ENCODE measurements around the gene CCSAP. TPM values are rescaled to one million over a fixed set of nuclear protein-coding genes. Genes with fewer than 3 reads are reported as not detected.

The CCSAP gene
- total RNA-seq, 5 donors from 2014 or later (not counting 1 experiment from before 2014, with no cell fraction given): 7.9 to 11.4 (median 8.9) TPM

GRCh38 chr1:229341774-229342655 lies 832 bp downstream of the CCSAP start:
- H3K27me3 Mint-ChIP-seq: peaks cover 5 to 6% of the 10 kb centered on the region in 2 donors

GRCh38 chr1:229340496-229340895 lies 2.4 kb downstream of the CCSAP start:
- 81% methylated on average over 3 of the region's 6 CpGs for WGBS (ENCODE audit: insufficient coverage)
- POLR2A ChIA-PET: no interaction called here
- ATAC-seq (replicated peaks in 1 of 4) (no peak), DNase-seq (no peak)
- Histone ChIP-seq H3K4me1 (ENCODE audit: control insufficient read depth in 1 of 2, extremely low read depth in 1 of 2, insufficient read depth in 2 of 2, low read length in 2 of 2) (peaks cover 8 to 29% of the 10 kb centered on the region in 2 experiments), H3K27ac (ENCODE audit: low read length) (no peak overlapping the region), H3K9me3 (no peaks in the 10 kb centered on the region), H3K36me3 (ENCODE audit: control insufficient read depth in 2 of 2, extremely low read depth in 1 of 2, insufficient read depth in 1 of 2, low read length in 1 of 2) (no peaks in the 10 kb centered on the region), H3K27me3 (replicated peaks in 1 of 2; ENCODE audit: control insufficient read depth in 2 of 2, extremely low read depth in 1 of 2, insufficient read depth in 2 of 2, low read length in 1 of 2) (peaks cover 0 to 5% of the 10 kb centered on the region in 2 experiments), H3K4me3 (ENCODE audit: control insufficient read depth in 1 of 2, extremely low read depth in 1 of 2, low read length in 1 of 2) (no peak overlapping the region)
- H3K36me3 Mint-ChIP-seq: peaks cover 5% of the 10 kb centered on the region
- peak overlapping the region in 1 of 2 donors; percentile 47 for H3K27ac Mint-ChIP-seq
- no peaks in the 10 kb centered on the region for H3K9me3 Mint-ChIP-seq
- H3K4me3 Mint-ChIP-seq: peak overlapping the region; percentile 86 to 89 (median 88)
- peaks cover 2 to 5% of the 10 kb centered on the region in 2 donors for H3K27me3 Mint-ChIP-seq
- peaks cover 44 to 60% (median 47%) of the 10 kb centered on the region in 3 donors for H3K4me1 Mint-ChIP-seq
- CTCF ChIA-PET: no interaction called here

More at GRCh38 chr1:229341774-229342655, 832 bp downstream of the CCSAP start:
- H3K4me3 Mint-ChIP-seq: peak overlapping the region; percentile 86 to 89 (median 88)
- Histone ChIP-seq H3K27ac (ENCODE audit: low read length) (peak overlapping the region; percentile 34), H3K27me3 (replicated peaks in 1 of 2; ENCODE audit: control insufficient read depth in 2 of 2, extremely low read depth in 1 of 2, insufficient read depth in 2 of 2, low read length in 1 of 2) (peaks cover 0 to 6% of the 10 kb centered on the region in 2 experiments), H3K4me1 (ENCODE audit: control insufficient read depth in 1 of 2, extremely low read depth in 1 of 2, insufficient read depth in 2 of 2, low read length in 2 of 2) (peaks cover 8 to 29% of the 10 kb centered on the region in 2 experiments), H3K4me3 (ENCODE audit: control insufficient read depth in 1 of 2, extremely low read depth in 1 of 2, low read length in 1 of 2) (peak overlapping the region; percentile 69 to 73), H3K36me3 (ENCODE audit: control insufficient read depth in 2 of 2, extremely low read depth in 1 of 2, insufficient read depth in 1 of 2, low read length in 1 of 2) (no peaks in the 10 kb centered on the region), H3K9me3 (no peaks in the 10 kb centered on the region)
- peaks cover 42 to 52% (median 47%) of the 10 kb centered on the region in 3 donors for H3K4me1 Mint-ChIP-seq
- peak overlapping the region; percentile 72 to 79 for H3K27ac Mint-ChIP-seq
- DNase-seq (peak in 34 of 35 experiments; percentile 61 to 89 (median 74)), ATAC-seq (replicated peaks in 1 of 4) (peak; percentile 79 to 85 (median 80))
- under 1% methylated on average over 94 of the region's 103 CpGs for WGBS (ENCODE audit: insufficient coverage)
- H3K9me3 Mint-ChIP-seq: no peaks in the 10 kb centered on the region
- POLR2A ChIA-PET: interaction anchor here in 1 of 2 donors (0.7 kb wide), 1 partner anchor 1021 kb away, joined by 5 read pairs; no protein-coding TSS in a partner anchor
- peaks cover 5% of the 10 kb centered on the region for H3K36me3 Mint-ChIP-seq
- CTCF ChIA-PET: interaction anchor here in 1 of 2 donors (0.7 kb wide), 1 partner anchor 1230 kb away, joined by 3 read pairs; no protein-coding TSS in a partner anchor

GRCh38 chr1:229339520-229339919 lies 3.3 kb downstream of the CCSAP start:
- Histone ChIP-seq H3K36me3 (ENCODE audit: control insufficient read depth in 2 of 2, extremely low read depth in 1 of 2, insufficient read depth in 1 of 2, low read length in 1 of 2) (no peaks in the 10 kb centered on the region), H3K9me3 (no peaks in the 10 kb centered on the region), H3K27ac (ENCODE audit: low read length) (no peak overlapping the region), H3K4me3 (ENCODE audit: control insufficient read depth in 1 of 2, extremely low read depth in 1 of 2, low read length in 1 of 2) (no peak overlapping the region), H3K4me1 (ENCODE audit: control insufficient read depth in 1 of 2, extremely low read depth in 1 of 2, insufficient read depth in 2 of 2, low read length in 2 of 2) (peaks cover 8 to 29% of the 10 kb centered on the region in 2 experiments), H3K27me3 (replicated peaks in 1 of 2; ENCODE audit: control insufficient read depth in 2 of 2, extremely low read depth in 1 of 2, insufficient read depth in 2 of 2, low read length in 1 of 2) (peaks cover 0 to 3% of the 10 kb centered on the region in 2 experiments)
- no peaks in the 10 kb centered on the region for H3K9me3 Mint-ChIP-seq
- peaks cover 14% of the 10 kb centered on the region for H3K36me3 Mint-ChIP-seq
- H3K27ac Mint-ChIP-seq: peak overlapping the region; percentile 11 to 13
- 75% methylated on average over 1 of the region's 3 CpGs for WGBS (ENCODE audit: insufficient coverage)
- H3K4me3 Mint-ChIP-seq: peak overlapping the region; percentile 0 to 89 (median 25)
- POLR2A ChIA-PET: interaction anchor here (0.6 to 0.7 kb wide), 2 partner anchors 212 to 598 kb away, joined by 3 to 4 read pairs; no protein-coding TSS in a partner anchor
- no peak for ATAC-seq (replicated peaks in 1 of 4)
- peaks cover 44 to 60% (median 47%) of the 10 kb centered on the region in 3 donors for H3K4me1 Mint-ChIP-seq
- CTCF ChIA-PET: no interaction called here
- DNase-seq: peak in 1 of 35 experiments; percentile 12
- H3K27me3 Mint-ChIP-seq: no peaks in the 10 kb centered on the region

DNA sequence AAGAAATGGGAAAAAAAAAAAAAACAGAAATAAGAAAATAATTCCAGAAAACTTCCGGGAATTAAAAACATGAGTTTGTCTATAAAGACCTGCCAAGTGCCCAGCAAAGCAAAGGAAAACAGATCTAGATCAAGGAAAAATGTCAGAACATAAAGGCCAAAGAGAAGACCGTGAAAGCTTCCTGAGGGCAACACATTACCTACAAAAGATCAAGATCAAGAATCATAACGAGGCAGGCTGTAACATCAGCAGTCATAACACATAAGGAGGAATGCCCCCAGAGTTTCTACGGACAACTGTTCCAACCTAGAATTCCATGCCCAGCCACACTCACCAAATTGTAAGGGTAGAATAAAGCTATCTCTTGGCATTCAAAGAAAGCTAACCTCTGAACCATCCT lies 3.8 kb downstream of the CCSAP start:
- DNase-seq: no peak
- Mint-ChIP-seq H3K27me3 (no peaks in the 10 kb centered on the region), H3K9me3 (no peaks in the 10 kb centered on the region), H3K4me3 (peak overlapping the region in 2 of 3 donors; percentile 25 to 89), H3K4me1 (peaks cover 44 to 56% (median 47%) of the 10 kb centered on the region in 3 donors), H3K36me3 (peaks cover 18% of the 10 kb centered on the region), H3K27ac (peak overlapping the region in 1 of 2 donors; percentile 50)
- ChIA-PET CTCF (no interaction called here), POLR2A (interaction anchor here (0.6 to 0.7 kb wide), 3 partner anchors 13 to 598 kb away, joined by 3 to 7 read pairs (median 4); no protein-coding TSS in a partner anchor)
- Histone ChIP-seq H3K27me3 (replicated peaks in 1 of 2; ENCODE audit: control insufficient read depth in 2 of 2, extremely low read depth in 1 of 2, insufficient read depth in 2 of 2, low read length in 1 of 2) (peaks cover 0 to 1% of the 10 kb centered on the region in 2 experiments), H3K4me3 (ENCODE audit: control insufficient read depth in 1 of 2, extremely low read depth in 1 of 2, low read length in 1 of 2) (no peak overlapping the region), H3K9me3 (no peaks in the 10 kb centered on the region), H3K27ac (ENCODE audit: low read length) (no peak overlapping the region), H3K4me1 (ENCODE audit: control insufficient read depth in 1 of 2, extremely low read depth in 1 of 2, insufficient read depth in 2 of 2, low read length in 2 of 2) (peaks cover 8 to 27% of the 10 kb centered on the region in 2 experiments), H3K36me3 (ENCODE audit: control insufficient read depth in 2 of 2, extremely low read depth in 1 of 2, insufficient read depth in 1 of 2, low read length in 1 of 2) (no peaks in the 10 kb centered on the region)
- WGBS (ENCODE audit: insufficient coverage): 100% methylated on average over 1 of the region's 4 CpGs
- no peak for ATAC-seq (replicated peaks in 1 of 4)

- no peak overlapping the region for H3K27ac Mint-ChIP-seq
- Histone ChIP-seq H3K9me3 (no peaks in the 10 kb centered on the region), H3K4me3 (ENCODE audit: control insufficient read depth in 1 of 2, extremely low read depth in 1 of 2, low read length in 1 of 2) (no peak overlapping the region), H3K27me3 (replicated peaks in 1 of 2; ENCODE audit: control insufficient read depth in 2 of 2, extremely low read depth in 1 of 2, insufficient read depth in 2 of 2, low read length in 1 of 2) (no peaks in the 10 kb centered on the region), H3K36me3 (ENCODE audit: control insufficient read depth in 2 of 2, extremely low read depth in 1 of 2, insufficient read depth in 1 of 2, low read length in 1 of 2) (no peaks in the 10 kb centered on the region), H3K4me1 (ENCODE audit: control insufficient read depth in 1 of 2, extremely low read depth in 1 of 2, insufficient read depth in 2 of 2, low read length in 2 of 2) (peaks cover 4 to 10% of the 10 kb centered on the region in 2 experiments), H3K27ac (ENCODE audit: low read length) (no peak overlapping the region)
- H3K4me3 Mint-ChIP-seq: no peak overlapping the region
- H3K27me3 Mint-ChIP-seq: no peaks in the 10 kb centered on the region
- peaks cover 35 to 49% (median 36%) of the 10 kb centered on the region in 3 donors for H3K4me1 Mint-ChIP-seq
- no peaks in the 10 kb centered on the region for H3K9me3 Mint-ChIP-seq
- WGBS (ENCODE audit: insufficient coverage): 100% methylated on average over 1 of the region's 3 CpGs
- ATAC-seq (replicated peaks in 1 of 4) (no peak), DNase-seq (no peak)
- ChIA-PET CTCF (interaction anchor here (0.6 to 0.7 kb wide), 2 partner anchors 10 to 1027 kb away, joined by 3 read pairs; no protein-coding TSS in a partner anchor), POLR2A (no interaction called here)
- H3K36me3 Mint-ChIP-seq: peaks cover 18% of the 10 kb centered on the region
Measured at GRCh38 chr1:229336345-229336744, 6.5 kb downstream of the CCSAP start.

DNA sequence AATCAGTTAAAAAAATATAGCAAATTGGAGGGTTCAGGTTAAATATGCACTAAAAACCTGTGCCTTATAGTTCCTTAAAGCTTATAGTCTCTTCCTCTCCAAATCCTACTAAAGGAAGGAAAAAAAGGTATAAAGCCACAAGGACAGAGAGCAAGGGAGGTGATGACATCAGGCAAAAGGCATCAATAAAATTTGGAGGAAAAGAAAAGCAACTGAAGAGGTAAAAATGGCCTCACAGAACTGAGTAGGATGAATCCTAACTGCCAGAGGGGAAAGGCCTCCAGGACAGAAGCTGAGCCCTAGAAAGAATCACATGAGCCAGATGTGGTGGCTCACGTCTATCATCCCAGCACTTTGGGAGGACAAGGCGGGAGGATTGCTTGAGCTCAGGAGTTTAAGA lies 8.1 kb downstream of the CCSAP start:
- Histone ChIP-seq H3K36me3 (ENCODE audit: control insufficient read depth in 2 of 2, extremely low read depth in 1 of 2, insufficient read depth in 1 of 2, low read length in 1 of 2) (no peaks in the 10 kb centered on the region), H3K27ac (ENCODE audit: low read length) (no peak overlapping the region), H3K4me3 (ENCODE audit: control insufficient read depth in 1 of 2, extremely low read depth in 1 of 2, low read length in 1 of 2) (no peak overlapping the region), H3K4me1 (ENCODE audit: control insufficient read depth in 1 of 2, extremely low read depth in 1 of 2, insufficient read depth in 2 of 2, low read length in 2 of 2) (peaks cover 2 to 3% of the 10 kb centered on the region in 2 experiments), H3K27me3 (replicated peaks in 1 of 2; ENCODE audit: control insufficient read depth in 2 of 2, extremely low read depth in 1 of 2, insufficient read depth in 2 of 2, low read length in 1 of 2) (no peaks in the 10 kb centered on the region), H3K9me3 (no peaks in the 10 kb centered on the region)
- Mint-ChIP-seq H3K36me3 (peaks cover 18% of the 10 kb centered on the region), H3K4me3 (no peak overlapping the region), H3K4me1 (peaks cover 22 to 34% (median 23%) of the 10 kb centered on the region in 3 donors), H3K27me3 (no peaks in the 10 kb centered on the region), H3K9me3 (no peaks in the 10 kb centered on the region), H3K27ac (no peak overlapping the region)
- no CpG with 5 or more reads among the region's 2 CpGs for WGBS (ENCODE audit: insufficient coverage)
- ChIA-PET POLR2A (interaction anchor here in 1 of 2 donors (0.7 kb wide), 1 partner anchor 8 kb away, joined by 3 read pairs; no protein-coding TSS in a partner anchor), CTCF (no interaction called here)
- no peak for DNase-seq
- no peak for ATAC-seq (replicated peaks in 1 of 4)

All from T-cell (primary cell).